Measurements from ENCODE around the gene FAM50A.

FAM50A gene

GRCh38 chrX:154403192-154403591, 40.7 kb upstream of the FAM50A start:
- Mint-ChIP-seq H3K36me3 (peaks cover 31 to 36% of the 10 kb centered on the region in 2 donors), H3K4me3 (no peak overlapping the region), H3K27me3 (no peaks in the 10 kb centered on the region), H3K4me1 (peaks cover 20 to 21% of the 10 kb centered on the region in 2 donors), H3K27ac (peak overlapping the region; percentile 60), H3K9me3 (no peaks in the 10 kb centered on the region)
- ATAC-seq (replicated peaks), result no peak
- no peak for DNase-seq

- no peaks in the 10 kb centered on the region for H3K27me3 Mint-ChIP-seq
- H3K9me3 Mint-ChIP-seq, result no peaks in the 10 kb centered on the region
Observed at GRCh38 chrX:154403858-154404257, 40.1 kb upstream of the FAM50A start.

GRCh38 chrX:154404625-154405192, 39.2 kb upstream of the FAM50A start:
- H3K9me3 Mint-ChIP-seq, result no peaks in the 10 kb centered on the region
- no peak overlapping the region for H3K4me3 Mint-ChIP-seq
- peaks cover 19 to 30% of the 10 kb centered on the region in 2 donors for H3K36me3 Mint-ChIP-seq
- no peak overlapping the region for H3K27ac Mint-ChIP-seq
- H3K4me1 Mint-ChIP-seq, result peaks cover 24 to 31% of the 10 kb centered on the region in 2 donors
- no peak for ATAC-seq (replicated peaks)
- H3K27me3 Mint-ChIP-seq, result no peaks in the 10 kb centered on the region
- no peak for DNase-seq

More at GRCh38 chrX:154403858-154404257, 40.1 kb upstream of the FAM50A start:
- Mint-ChIP-seq H3K4me3 (no peak overlapping the region), H3K4me1 (peaks cover 23 to 24% of the 10 kb centered on the region in 2 donors), H3K36me3 (peaks cover 27 to 35% of the 10 kb centered on the region in 2 donors), H3K27ac (no peak overlapping the region)
- ATAC-seq (replicated peaks), result no peak
- no peak for DNase-seq

- peak overlapping the region; percentile 53 for H3K27ac Mint-ChIP-seq
- H3K4me3 Mint-ChIP-seq, result peak overlapping the region; percentile 67 to 83
- peaks cover 23 to 42% of the 10 kb centered on the region in 2 donors for H3K4me1 Mint-ChIP-seq
- no peaks in the 10 kb centered on the region for H3K27me3 Mint-ChIP-seq
- ATAC-seq (replicated peaks) (peak; percentile 2 to 4), DNase-seq (no peak)
- peaks cover 3 to 23% of the 10 kb centered on the region in 2 donors for H3K36me3 Mint-ChIP-seq
- no peaks in the 10 kb centered on the region for H3K9me3 Mint-ChIP-seq
Observed at GRCh38 chrX:154408659-154409221, 35.2 kb upstream of the FAM50A start.

- peak; percentile 46 for DNase-seq
- H3K4me1 Mint-ChIP-seq, result peaks cover 22 to 40% of the 10 kb centered on the region in 2 donors
- no peaks in the 10 kb centered on the region for H3K9me3 Mint-ChIP-seq
- ATAC-seq (replicated peaks), result peak; percentile 56 to 64
- peak within 1 kb of the TSS; percentile 53 for H3K27ac Mint-ChIP-seq
- peaks cover 3 to 24% of the 10 kb centered on the region in 2 donors for H3K36me3 Mint-ChIP-seq
- no peaks in the 10 kb centered on the region for H3K27me3 Mint-ChIP-seq
- H3K4me3 Mint-ChIP-seq, result peak within 1 kb of the TSS; percentile 67 to 83
Observed at GRCh38 chrX:154409222-154409871, 34.6 kb upstream of the FAM50A start, which contains the start of gene DNASE1L1. Gene DNASE1L1, minus strand, starts transcription at chrX:154409254. Its CDS starts 3,686 bp downstream, at chrX:154405568.

- DNase-seq (peak; percentile 49), ATAC-seq (replicated peaks) (peak; percentile 74 to 80)
- H3K27ac Mint-ChIP-seq, result peak overlapping the region; percentile 89
- peak overlapping the region; percentile 81 to 93 for H3K4me3 Mint-ChIP-seq
- H3K9me3 Mint-ChIP-seq, result no peaks in the 10 kb centered on the region
- H3K36me3 Mint-ChIP-seq, result peaks cover 11 to 26% of the 10 kb centered on the region in 2 donors
- no peaks in the 10 kb centered on the region for H3K27me3 Mint-ChIP-seq
- peaks cover 21 to 28% of the 10 kb centered on the region in 2 donors for H3K4me1 Mint-ChIP-seq
Observed at GRCh38 chrX:154411981-154412340, 32.0 kb upstream of the FAM50A start.

- H3K27ac Mint-ChIP-seq, result peak overlapping the region; percentile 20
- no peak for DNase-seq
- peak overlapping the region; percentile 81 to 93 for H3K4me3 Mint-ChIP-seq
- peaks cover 21 to 28% of the 10 kb centered on the region in 2 donors for H3K4me1 Mint-ChIP-seq
- peaks cover 15 to 26% of the 10 kb centered on the region in 2 donors for H3K36me3 Mint-ChIP-seq
- no peaks in the 10 kb centered on the region for H3K27me3 Mint-ChIP-seq
- peak; percentile 32 to 37 for ATAC-seq (replicated peaks)
- H3K9me3 Mint-ChIP-seq, result no peaks in the 10 kb centered on the region
Observed at GRCh38 chrX:154412468-154412867, 31.5 kb upstream of the FAM50A start.

- no peak overlapping the region for H3K4me3 Mint-ChIP-seq
- H3K9me3 Mint-ChIP-seq, result no peaks in the 10 kb centered on the region
- no peaks in the 10 kb centered on the region for H3K27me3 Mint-ChIP-seq
- no peak for DNase-seq
- H3K4me1 Mint-ChIP-seq, result peaks cover 21 to 27% of the 10 kb centered on the region in 2 donors
- no peak for ATAC-seq (replicated peaks)
- H3K36me3 Mint-ChIP-seq, result peaks cover 15 to 26% of the 10 kb centered on the region in 2 donors
- no peak overlapping the region for H3K27ac Mint-ChIP-seq
Observed at GRCh38 chrX:154413142-154413541, 30.8 kb upstream of the FAM50A start.

- H3K4me3 Mint-ChIP-seq, result peak overlapping the region in 1 of 2 donors; percentile 16
- H3K36me3 Mint-ChIP-seq, result peaks cover 22 to 23% of the 10 kb centered on the region in 2 donors
- no peak overlapping the region for H3K27ac Mint-ChIP-seq
- no peaks in the 10 kb centered on the region for H3K9me3 Mint-ChIP-seq
- peaks cover 18 to 19% of the 10 kb centered on the region in 2 donors for H3K4me1 Mint-ChIP-seq
- no peak for ATAC-seq (replicated peaks)
- H3K27me3 Mint-ChIP-seq, result no peaks in the 10 kb centered on the region
- no peak for DNase-seq
Observed at GRCh38 chrX:154417157-154417556, 26.8 kb upstream of the FAM50A start.

GRCh38 chrX:154419189-154419588, 24.8 kb upstream of the FAM50A start:
- Mint-ChIP-seq H3K27me3 (no peaks in the 10 kb centered on the region), H3K36me3 (peaks cover 11 to 22% of the 10 kb centered on the region in 2 donors), H3K4me3 (no peak overlapping the region), H3K9me3 (no peaks in the 10 kb centered on the region), H3K27ac (no peak overlapping the region), H3K4me1 (peaks cover 10 to 11% of the 10 kb centered on the region in 2 donors)
- peak; percentile 34 to 77 for ATAC-seq (replicated peaks)
- no peak for DNase-seq

- Mint-ChIP-seq H3K36me3 (peaks cover 11 to 22% of the 10 kb centered on the region in 2 donors), H3K4me3 (no peak overlapping the region), H3K27ac (no peak overlapping the region), H3K4me1 (peaks cover 10 to 11% of the 10 kb centered on the region in 2 donors), H3K9me3 (no peaks in the 10 kb centered on the region), H3K27me3 (no peaks in the 10 kb centered on the region)
- DNase-seq (no peak), ATAC-seq (replicated peaks) (peak in 1 of 2 donors; percentile 13)
Observed at GRCh38 chrX:154419688-154420401, 24.1 kb upstream of the FAM50A start.

- ATAC-seq (replicated peaks) (no peak), DNase-seq (no peak)
- H3K9me3 Mint-ChIP-seq, result no peaks in the 10 kb centered on the region
- no peaks in the 10 kb centered on the region for H3K27me3 Mint-ChIP-seq
- no peak overlapping the region for H3K4me3 Mint-ChIP-seq
- peaks cover 11 to 20% of the 10 kb centered on the region in 2 donors for H3K36me3 Mint-ChIP-seq
- no peak overlapping the region for H3K27ac Mint-ChIP-seq
- H3K4me1 Mint-ChIP-seq, result peaks cover 10 to 11% of the 10 kb centered on the region in 2 donors
Observed at GRCh38 chrX:154420402-154420756, 23.6 kb upstream of the FAM50A start.

- DNase-seq, result no peak
Observed at GRCh38 chrX:154426916-154427770, 16.8 kb upstream of the FAM50A start.

More at GRCh38 chrX:154426916-154427770, 16.8 kb upstream of the FAM50A start:
- Mint-ChIP-seq H3K27ac (peak overlapping the region; percentile 37), H3K9me3 (no peaks in the 10 kb centered on the region), H3K27me3 (no peaks in the 10 kb centered on the region), H3K4me1 (peaks cover 28 to 33% of the 10 kb centered on the region in 2 donors), H3K4me3 (peak overlapping the region in 1 of 2 donors; percentile 91), H3K36me3 (peaks cover 7 to 12% of the 10 kb centered on the region in 2 donors)
- no peak for ATAC-seq (replicated peaks)

All from stimulated activated naive B cell treated with anti-CD40 and anti-IgM and Interleukin-4, amounts not matched to agents 10 μg/mL and 1 μg/mL and 100 μg/mL, for 72 hours (primary cell).